Mesenteric fat pad (tissue), 1 donor: ENCODE results near the gene RLBP1. TPM values are rescaled to one million over a fixed set of nuclear protein-coding genes. Genes with fewer than 3 reads are reported as not detected.

Experiments used
- DNase-seq: peaks from one replicate; pipeline ENCODE4 v3.0.0-alpha.2; 2020; ENCODE audit warnings: low spot score
- total RNA-seq: library from RNA; stranded (reverse); fragmentation: NEBNext Ultra II Directional; extraction: Animal tissue kit (Norgen Biotek cat#: 25700); gene quantifications from one replicate; pipeline ENCODE4 v1.2.1, GENCODE V29; 2021
- donor health status: DM: yes; HTN: yes; CAD: no.

The RLBP1 gene
- total RNA-seq, 1 donor from 2014 or later: not detected

- DNase-seq: no peak
These were observed 42.9 kb downstream of the RLBP1 start for GRCh38 chr15:89178307-89178977.

GRCh38 chr15:89177633-89178306 is 43.6 kb downstream of the RLBP1 start:
- no peak for DNase-seq

- DNase-seq: no peak
These were observed 44.3 kb downstream of the RLBP1 start for GRCh38 chr15:89177116-89177515.

GRCh38 chr15:89175617-89176191 is 45.7 kb downstream of the RLBP1 start:
- no peak for DNase-seq

GRCh38 chr15:89174476-89174875 is 46.9 kb downstream of the RLBP1 start:
- DNase-seq: no peak

- no peak for DNase-seq
These were observed 48.5 kb downstream of the RLBP1 start for GRCh38 chr15:89172921-89173320.

GRCh38 chr15:89171136-89172072 is 50.0 kb downstream of the RLBP1 start:
- DNase-seq: no peak

GRCh38 chr15:89170364-89170763 is 51.0 kb downstream of the RLBP1 start:
- DNase-seq: no peak

- DNase-seq: no peak
These were observed 53.0 kb downstream of the RLBP1 start for GRCh38 chr15:89168316-89168833.

GRCh38 chr15:89167267-89168176 is 53.9 kb downstream of the RLBP1 start:
- DNase-seq: no peak

- no peak for DNase-seq
These were observed 55.7 kb downstream of the RLBP1 start for GRCh38 chr15:89165677-89166076.

GRCh38 chr15:89164712-89165211 is 56.6 kb downstream of the RLBP1 start:
- no peak for DNase-seq

- no peak for DNase-seq
These were observed 57.9 kb downstream of the RLBP1 start for GRCh38 chr15:89163271-89164055.

GRCh38 chr15:89161666-89162065 is 59.7 kb downstream of the RLBP1 start:
- DNase-seq: no peak

Other genes starting within 250 kb of the RLBP1 start
- 101 TPM for gene ABHD2, start 133.1 kb downstream of the RLBP1 start, total RNA-seq
- gene FANCI, start 22.4 kb upstream of the RLBP1 start, total RNA-seq: 6.6 TPM
- gene POLG, start 113.2 kb upstream of the RLBP1 start, total RNA-seq: 67.1 TPM